Endothelial cell of umbilical vein (primary cell): ENCODE results near the gene EID2B. TPM values are rescaled to one million over a fixed set of nuclear protein-coding genes. Genes with fewer than 3 reads are reported as not detected.

Source experiments
- BruUV-seq: library from RNA; stranded (reverse); fragments of 400-500 nt; replicated peaks from 2 replicates; lab custom pipeline; 2021; lab: Mats Ljungman, UMichigan
- CTCF ChIA-PET: fragments of 300-600, 350-600 bp; sonication (Branson Sonifier 250); formaldehyde crosslinking; loops from one replicate; lab custom pipeline; 2021; ENCODE audit warnings: antibody characterized with exemption, inconsistent platforms; lab: Charles Lee
- POLR2A ChIA-PET: fragments of 300-600, 350-600 bp; sonication (Branson Sonifier 250); formaldehyde crosslinking; loops from one replicate; lab custom pipeline; 2021; ENCODE audit warnings: antibody characterized with exemption, inconsistent platforms; lab: Charles Lee
- DNase-seq: peaks from one replicate; pipeline ENCODE4 v3.0.0-alpha.2; 2011; ENCODE audit warnings: low read depth, low spot score
- FAIRE-seq: peaks from 2 replicates; lab custom pipeline; 2011; peaks lifted over from hg19 to GRCh38; lab: Jason Lieb, UNC
- H2AFZ ChIP-seq: 2 replicates; pipeline ENCODE4 v1.6.0; 2012; ENCODE audit warnings: low read depth, low read length, control low read depth, inconsistent platforms
- H3K27ac ChIP-seq: 2 replicates; pipeline ENCODE4 v1.5.1; 2011; ENCODE audit warnings: low read depth, mild to moderate bottlenecking, control low read depth, low read length, moderate library complexity; ENCODE audit not compliant: insufficient read depth
- H3K27me3 ChIP-seq, 2 experiments: 2 replicates each; pipeline versions ENCODE4 v1.6.0 to v1.6.1; 2011; ENCODE audit warnings: low read length in 2 of 2, mixed read lengths in 1 of 2; ENCODE audit not compliant: control insufficient read depth in 2 of 2, insufficient read depth in 2 of 2
- H3K36me3 ChIP-seq, 2 experiments: 2 replicates in 1 of 2; 3 replicates in 1 of 2; pipeline ENCODE4 v1.5.1; 2011; ENCODE audit warnings: low read length in 2 of 2, mild to moderate bottlenecking in 1 of 2, moderate library complexity in 1 of 2; ENCODE audit not compliant: control insufficient read depth in 2 of 2, insufficient read depth in 2 of 2; ENCODE audit errors: extremely low read depth in 1 of 2
- H3K4me1 ChIP-seq: 3 replicates; pipeline ENCODE4 v1.5.1; 2011; ENCODE audit warnings: mild to moderate bottlenecking, low read length; ENCODE audit not compliant: control insufficient read depth, insufficient read depth; ENCODE audit errors: extremely low read depth
- H3K4me2 ChIP-seq: 2 replicates; pipeline ENCODE4 v1.6.1; 2011; ENCODE audit warnings: low read length, control low read depth, mixed read lengths; ENCODE audit not compliant: insufficient read depth
- H3K4me3 ChIP-seq, 3 experiments: fragments of 200-600 bp in 1 of 3; sonication (generic), shearing (Covaris generic) in 1 of 3; replicated peaks in 1 of 3; 2 replicates each; pipeline ENCODE4 v1.5.1; 2011 to 2016; ENCODE audit warnings: control low read depth in 3 of 3, low read length in 3 of 3, mild to moderate bottlenecking in 2 of 3, inconsistent platforms in 1 of 3, low read depth in 1 of 3, moderate library complexity in 1 of 3; ENCODE audit not compliant: insufficient read depth in 1 of 3
- H3K79me2 ChIP-seq: 2 replicates; pipeline ENCODE4 v1.6.0; 2012; ENCODE audit warnings: low read length, inconsistent platforms; ENCODE audit not compliant: control insufficient read depth, insufficient read depth
- H3K9ac ChIP-seq: replicated peaks from 2 replicates; pipeline ENCODE3; 2011; ENCODE audit warnings: low read length, control low read depth; ENCODE audit not compliant: insufficient read depth; ENCODE audit errors: extremely low read depth
- H3K9me1 ChIP-seq: replicated peaks from 3 replicates; pipeline ENCODE4 v1.6.0; 2011; ENCODE audit warnings: mild to moderate bottlenecking, low read length; ENCODE audit not compliant: control insufficient read depth, insufficient read depth; ENCODE audit errors: extremely low read depth
- H3K9me3 ChIP-seq: replicated peaks from 2 replicates; pipeline ENCODE4 v1.5.1; 2012; ENCODE audit warnings: low read length, inconsistent platforms; ENCODE audit not compliant: control insufficient read depth, insufficient read depth
- H4K20me1 ChIP-seq: replicated peaks from 2 replicates; pipeline ENCODE3; 2011; ENCODE audit warnings: mild to moderate bottlenecking, low read length; ENCODE audit not compliant: control insufficient read depth, insufficient read depth; ENCODE audit errors: extremely low read depth
- EZH2 ChIP-seq: IDR thresholded peaks from 2 replicates; pipeline ENCODE4 v1.6.1; 2012; ENCODE audit warnings: borderline replicate concordance, low read depth, mild to moderate bottlenecking, moderate library complexity, low read length, inconsistent platforms; ENCODE audit not compliant: severe bottlenecking
- FOS ChIP-seq: IDR thresholded peaks from 2 replicates; pipeline ENCODE4 v1.6.1; 2011; ENCODE audit warnings: mild to moderate bottlenecking, low read length, moderate library complexity, borderline replicate concordance; ENCODE audit not compliant: insufficient read depth
- GATA2 ChIP-seq: IDR thresholded peaks from 2 replicates; pipeline ENCODE4 v1.7.0; 2011; ENCODE audit warnings: low read depth, mild to moderate bottlenecking, moderate library complexity, mixed read lengths, low read length; ENCODE audit not compliant: insufficient read length, insufficient read depth
- JUN ChIP-seq: IDR thresholded peaks from 2 replicates; pipeline ENCODE4 v1.6.1; 2011; ENCODE audit warnings: borderline replicate concordance, low read depth; ENCODE audit not compliant: insufficient read length, insufficient read depth
- MYC ChIP-seq: IDR thresholded peaks from one replicate; pipeline ENCODE4 v1.6.1; 2011; ENCODE audit warnings: mild to moderate bottlenecking, low read depth, low read length
- POLR2A ChIP-seq: IDR thresholded peaks from 2 replicates; pipeline ENCODE4 v1.6.1; 2012; ENCODE audit warnings: low read depth, mild to moderate bottlenecking, control low read depth, low read length
- POLR2AphosphoS5 ChIP-seq: IDR thresholded peaks from 2 replicates; pipeline ENCODE4 v1.6.1; 2012; ENCODE audit warnings: low read depth, mild to moderate bottlenecking, control low read depth, low read length, moderate library complexity; ENCODE audit not compliant: insufficient read depth
- dilution Hi-C: fragments of 300-500 bp; cut with MboI; formaldehyde crosslinking; loops from one replicate; pipeline ENCODE4 v1.15.0; 2019; ENCODE audit warnings: low sequenced_read_pairs; ENCODE audit not compliant: extremely low pct_ligation_motif_present
- intact Hi-C: fragments of 100-400 bp; cut with micrococcal nuclease; formaldehyde crosslinking; loops from one replicate; pipeline ENCODE4 v1.10.0; 2022
- polyA plus RNA-seq, 4 experiments: library from polyadenylated mRNA; depleted of rRNA in 3 of 4; stranded (reverse) in 3 of 4; unstranded in 1 of 4; fragments of >200 nt; gene quantifications; 2 replicates each; pipeline versions ENCODE4 v1.2.1 to v1.2.3, GENCODE V29; 2011 to 2012; ENCODE audit warnings: missing spikeins in 1 of 4
- total RNA-seq: library from RNA; stranded (reverse); gene quantifications from 2 replicates; pipeline ENCODE4 v1.2.3, GENCODE V29; 2021
- TF ChIP-seq, protein P1 (sequence below): IDR thresholded peaks from 2 replicates; pipeline ENCODE4 v1.6.1; 2011; ENCODE audit not compliant: insufficient read depth, insufficient read length
- TF ChIP-seq, protein P2 (sequence below), 2 donors: IDR thresholded peaks; 1 replicate in 1 of 2; 2 replicates in 1 of 2; pipeline ENCODE4 v1.5.1; 2011; ENCODE audit warnings: low read length in 2 of 2, mild to moderate bottlenecking in 2 of 2, moderate library complexity in 2 of 2, control low read depth in 1 of 2, inconsistent platforms in 1 of 2, low read depth in 1 of 2; ENCODE audit not compliant: insufficient read depth in 1 of 2; ENCODE audit errors: extremely low read depth in 1 of 2

The EID2B gene
- total and polyA plus RNA-seq, 2 donors (not counting 3 experiments of a cell fraction or from before 2014, with no cell fraction given): 1.7 to 3.9 TPM

DNA sequence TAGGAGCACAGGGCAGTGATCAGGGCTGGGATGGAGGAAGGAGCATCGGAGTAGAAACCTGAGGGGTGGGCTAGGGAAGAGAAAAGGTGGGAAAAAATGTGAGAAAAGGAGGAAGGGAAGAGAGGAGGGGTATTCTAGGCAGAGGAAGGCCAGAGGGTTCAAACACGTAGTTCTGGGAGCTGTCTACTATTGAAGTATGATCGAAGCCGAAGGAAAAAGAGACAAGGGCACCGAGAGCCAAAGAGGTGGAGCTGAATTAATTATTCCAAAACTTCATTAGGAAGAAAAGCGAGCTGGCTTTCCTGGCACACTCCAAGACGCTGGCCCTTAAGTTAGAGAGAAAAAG, 26.1 kb downstream of the EID2B start:
- ChIA-PET POLR2A (no interaction called here), CTCF (interaction anchor here (1.5 kb wide), 1 partner anchor 26 kb away, joined by 3 read pairs; the partner anchor contains the start of gene EID2B)
- H4K20me1 ChIP-seq: no peaks in the 10 kb centered on the region
- H3K4me2 ChIP-seq: no peak overlapping the region
- no peak overlapping the region for H3K4me3 ChIP-seq
- H3K9me1 ChIP-seq: no peaks in the 10 kb centered on the region
- DNase-seq (no peak), FAIRE-seq (no peak)
- dilution Hi-C loops: no loop called here
- no peak overlapping the region for H3K27ac ChIP-seq
- no peak for TF ChIP-seq POLR2A
- TF ChIP-seq GATA2: no peak
- TF ChIP-seq, protein P1, sequence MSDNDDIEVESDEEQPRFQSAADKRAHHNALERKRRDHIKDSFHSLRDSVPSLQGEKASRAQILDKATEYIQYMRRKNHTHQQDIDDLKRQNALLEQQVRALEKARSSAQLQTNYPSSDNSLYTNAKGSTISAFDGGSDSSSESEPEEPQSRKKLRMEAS: no peak
- TF ChIP-seq, protein P2, sequence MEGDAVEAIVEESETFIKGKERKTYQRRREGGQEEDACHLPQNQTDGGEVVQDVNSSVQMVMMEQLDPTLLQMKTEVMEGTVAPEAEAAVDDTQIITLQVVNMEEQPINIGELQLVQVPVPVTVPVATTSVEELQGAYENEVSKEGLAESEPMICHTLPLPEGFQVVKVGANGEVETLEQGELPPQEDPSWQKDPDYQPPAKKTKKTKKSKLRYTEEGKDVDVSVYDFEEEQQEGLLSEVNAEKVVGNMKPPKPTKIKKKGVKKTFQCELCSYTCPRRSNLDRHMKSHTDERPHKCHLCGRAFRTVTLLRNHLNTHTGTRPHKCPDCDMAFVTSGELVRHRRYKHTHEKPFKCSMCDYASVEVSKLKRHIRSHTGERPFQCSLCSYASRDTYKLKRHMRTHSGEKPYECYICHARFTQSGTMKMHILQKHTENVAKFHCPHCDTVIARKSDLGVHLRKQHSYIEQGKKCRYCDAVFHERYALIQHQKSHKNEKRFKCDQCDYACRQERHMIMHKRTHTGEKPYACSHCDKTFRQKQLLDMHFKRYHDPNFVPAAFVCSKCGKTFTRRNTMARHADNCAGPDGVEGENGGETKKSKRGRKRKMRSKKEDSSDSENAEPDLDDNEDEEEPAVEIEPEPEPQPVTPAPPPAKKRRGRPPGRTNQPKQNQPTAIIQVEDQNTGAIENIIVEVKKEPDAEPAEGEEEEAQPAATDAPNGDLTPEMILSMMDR (IDR thresholded peaks at IDR 0.05; ENCODE audit: extremely low read depth in 1 of 2, insufficient read depth in 1 of 2, low read depth in 1 of 2, low read length in 2 of 2): no peak
- TF ChIP-seq MYC: no peak
- no peak for TF ChIP-seq EZH2
- no peak for TF ChIP-seq JUN
- TF ChIP-seq POLR2AphosphoS5: no peak
- TF ChIP-seq FOS: no peak
- H3K79me2 ChIP-seq: no peaks in the 10 kb centered on the region
- no peaks in the 10 kb centered on the region for H3K36me3 ChIP-seq
- BruUV-seq: no TSS peak
- peaks cover 4% of the 10 kb centered on the region for H3K4me1 ChIP-seq
- H3K9me3 ChIP-seq: no peaks in the 10 kb centered on the region
- peaks cover 9 to 13% of the 10 kb centered on the region in 2 experiments for H3K27me3 ChIP-seq
- H3K9ac ChIP-seq: no peak overlapping the region
- intact Hi-C loops: no loop called here
- H2AFZ ChIP-seq: peak overlapping the region; percentile 90
